GM19023 (cell line): ENCODE data around the gene ANKRA2.
"Not testable (repeated sequence)": the region's sequence is repeated elsewhere in the genome, so short reads cannot be mapped to it uniquely, and the experiment has no call there.

Source experiments
- ATAC-seq: cut with Tn5 transposase; IDR thresholded peaks from one replicate; pipeline ENCODE4 v1.9.1; 2021; ENCODE audit warnings: mild to moderate bottlenecking, moderate library complexity; ENCODE audit not compliant: unreplicated experiment

ANKRA2 gene

DNA sequence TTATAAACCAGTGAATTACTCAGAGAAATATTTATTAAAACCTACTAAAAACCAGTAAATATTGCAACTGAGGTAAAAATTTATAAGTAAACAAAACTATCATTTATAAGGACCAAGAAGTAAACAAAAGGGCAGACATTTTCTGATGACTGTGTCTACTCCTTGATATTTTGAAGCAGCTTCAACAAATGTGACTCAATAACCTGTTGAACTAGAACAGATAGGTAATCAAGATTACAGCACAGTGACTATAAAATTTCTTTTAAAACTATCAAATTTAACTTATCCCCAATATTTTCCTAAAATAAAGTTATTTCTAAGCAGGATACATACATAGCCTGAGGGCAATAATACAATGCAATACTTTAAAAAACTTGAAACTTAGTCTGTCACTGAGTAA, 12.8 kb downstream of the ANKRA2 start:
- no peak for ATAC-seq

DNA sequence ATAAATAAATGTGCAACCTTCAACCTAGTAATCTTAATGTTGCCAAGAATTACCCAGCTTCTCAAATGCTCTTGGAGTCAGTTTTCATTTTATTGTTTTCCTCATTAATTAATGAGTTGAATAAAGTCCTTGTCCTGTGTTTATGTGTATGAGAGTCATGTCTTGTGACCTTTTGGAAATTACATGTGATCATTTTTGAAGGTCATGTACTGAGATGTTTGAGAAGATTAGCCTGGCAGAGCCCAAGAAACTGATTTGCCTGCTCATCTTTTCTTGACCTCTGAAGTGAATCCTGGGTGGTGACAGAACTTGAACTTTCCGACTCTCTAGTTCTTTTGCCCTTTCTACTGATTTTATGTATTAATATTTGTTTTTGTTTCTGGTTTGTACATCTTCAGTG, 15.4 kb downstream of the ANKRA2 start:
- no peak for ATAC-seq

GRCh38 chr5:73545403-73545779, 20.0 kb downstream of the ANKRA2 start:
- no peak for ATAC-seq

- no peak for ATAC-seq
Observed at GRCh38 chr5:73544429-73545402, 20.7 kb downstream of the ANKRA2 start.

DNA sequence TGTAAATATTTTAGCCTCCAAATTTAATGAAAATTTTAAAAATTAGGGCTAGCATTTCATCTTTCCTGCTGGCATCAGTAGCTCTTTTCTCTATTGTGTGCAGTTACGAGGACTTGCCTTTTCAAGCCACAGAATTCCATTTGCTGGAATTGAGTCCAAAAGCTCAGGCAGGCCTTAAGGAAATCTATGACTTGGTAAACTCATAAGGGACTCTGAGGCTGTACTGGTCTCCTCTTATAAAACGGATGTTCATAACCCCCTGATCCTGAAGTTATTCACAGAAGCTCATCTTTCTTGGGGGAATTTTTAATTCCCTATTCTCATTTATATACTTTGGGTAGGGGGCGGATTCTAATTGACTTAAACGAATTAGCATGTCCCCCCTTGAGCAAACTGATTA, 23.4 kb downstream of the ANKRA2 start:
- no peak for ATAC-seq

GRCh38 chr5:73540192-73540591, 25.2 kb downstream of the ANKRA2 start:
- no peak for ATAC-seq

DNA sequence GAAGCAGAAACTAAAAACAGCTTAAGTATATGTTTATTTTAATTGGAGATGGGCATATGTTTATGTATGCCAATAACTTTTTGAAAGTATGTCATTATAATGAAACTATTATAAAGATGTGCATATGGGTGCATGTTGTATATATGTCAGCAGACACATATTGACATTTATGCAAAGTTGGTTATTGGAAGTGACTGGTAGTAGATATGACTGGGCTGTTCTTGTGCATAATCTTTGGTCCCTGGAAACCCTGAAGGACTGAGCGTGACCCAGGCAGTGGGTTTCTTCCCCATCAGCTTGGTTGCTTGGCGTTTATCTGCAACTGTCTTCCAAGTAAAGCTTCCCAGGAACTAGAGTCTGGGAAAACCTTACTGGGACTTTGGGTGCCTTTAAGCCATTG, 25.7 kb downstream of the ANKRA2 start:
- no peak for ATAC-seq

- no peak for ATAC-seq
Observed at GRCh38 chr5:73534971-73535370, 30.5 kb downstream of the ANKRA2 start.

DNA sequence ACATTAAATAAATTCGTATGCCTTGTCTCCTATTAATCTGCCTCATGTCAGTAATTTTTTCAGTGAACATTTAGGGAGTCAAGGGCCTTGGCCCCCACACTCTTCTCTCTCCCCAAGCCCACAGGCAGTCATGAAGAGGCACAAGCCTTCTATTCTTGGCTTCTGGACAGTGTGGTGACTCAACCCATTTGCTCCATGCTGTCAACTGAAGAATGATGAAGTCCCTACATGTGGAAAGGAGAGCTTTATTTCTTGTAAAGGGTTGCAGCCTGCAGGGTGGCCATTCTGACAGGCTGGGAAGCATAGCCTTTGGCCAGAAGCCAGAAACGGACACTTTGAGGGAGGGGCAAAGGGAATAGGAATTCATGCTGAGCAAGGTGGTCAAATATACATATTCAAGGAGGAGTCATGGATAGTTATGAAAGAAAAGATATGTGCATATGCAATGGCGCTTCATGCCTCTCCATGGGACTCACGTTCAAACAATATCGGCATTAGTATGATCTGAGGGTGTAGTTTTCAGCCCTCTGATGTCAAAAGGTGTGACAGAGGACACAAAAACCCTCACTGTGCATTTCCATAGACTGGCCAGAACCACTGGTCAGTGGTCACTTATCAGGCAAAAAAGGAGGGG, 31.3 kb downstream of the ANKRA2 start:
- ATAC-seq, result no peak

DNA sequence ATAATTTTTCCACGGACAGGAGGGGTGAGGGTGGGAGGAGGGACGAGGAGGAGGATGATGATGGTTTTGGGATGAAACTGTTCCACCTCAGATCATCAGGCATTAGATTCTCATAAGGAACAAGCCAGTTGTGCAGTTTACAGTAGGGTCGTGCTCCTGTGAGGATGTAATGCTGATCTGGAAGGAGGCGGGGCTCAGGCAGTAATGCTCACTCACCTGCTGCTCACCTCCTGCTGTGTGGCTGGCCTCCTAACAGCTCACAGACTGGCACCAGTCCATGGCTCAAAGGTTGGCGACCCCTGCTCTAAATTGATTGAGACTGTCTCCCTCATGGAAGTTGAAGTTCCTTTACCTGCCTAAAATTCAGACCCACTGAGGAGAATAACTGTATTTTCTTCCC, 33.2 kb downstream of the ANKRA2 start:
- ATAC-seq, result no peak

DNA sequence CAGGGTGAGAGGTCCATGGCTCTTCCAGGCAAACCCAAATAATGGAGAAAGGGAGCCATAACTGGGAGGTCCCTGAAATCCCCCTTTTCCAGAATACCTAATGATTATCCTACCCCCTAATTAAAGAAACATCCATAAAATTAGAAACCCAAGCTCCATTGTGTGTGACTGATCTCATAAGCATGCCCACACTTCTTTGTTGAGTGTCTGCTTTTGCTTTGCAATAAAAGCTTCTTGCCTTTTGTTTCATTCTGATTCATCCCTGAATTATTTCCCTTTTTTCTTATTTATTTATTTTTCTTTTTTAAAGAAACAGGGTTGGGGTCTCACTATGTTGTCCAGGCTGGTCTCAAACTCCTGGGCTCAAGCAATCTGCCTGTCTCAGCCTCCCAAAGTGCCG, 34.1 kb downstream of the ANKRA2 start:
- no peak for ATAC-seq

- ATAC-seq, result no peak
Observed at GRCh38 chr5:73529081-73529480, 36.4 kb downstream of the ANKRA2 start.

DNA sequence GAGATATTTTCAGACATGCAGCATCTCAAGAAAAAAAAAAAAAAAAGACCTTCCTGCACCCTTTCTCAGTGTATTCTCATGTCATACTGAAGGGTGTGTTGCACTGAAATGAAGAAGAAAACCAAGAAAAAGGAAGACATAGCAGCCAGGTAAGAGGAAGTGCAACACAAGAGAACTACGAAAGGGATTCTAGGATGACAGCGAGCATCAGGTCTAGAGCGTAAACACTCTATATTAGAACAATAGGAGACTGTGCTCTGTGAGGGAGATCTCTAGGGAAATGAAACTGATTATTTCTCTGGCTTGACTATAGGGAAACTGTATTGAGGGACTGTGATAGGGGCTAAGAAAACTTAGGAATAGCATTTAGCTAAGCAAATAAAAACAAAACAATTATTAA, 37.2 kb downstream of the ANKRA2 start:
- ATAC-seq, result no peak

DNA sequence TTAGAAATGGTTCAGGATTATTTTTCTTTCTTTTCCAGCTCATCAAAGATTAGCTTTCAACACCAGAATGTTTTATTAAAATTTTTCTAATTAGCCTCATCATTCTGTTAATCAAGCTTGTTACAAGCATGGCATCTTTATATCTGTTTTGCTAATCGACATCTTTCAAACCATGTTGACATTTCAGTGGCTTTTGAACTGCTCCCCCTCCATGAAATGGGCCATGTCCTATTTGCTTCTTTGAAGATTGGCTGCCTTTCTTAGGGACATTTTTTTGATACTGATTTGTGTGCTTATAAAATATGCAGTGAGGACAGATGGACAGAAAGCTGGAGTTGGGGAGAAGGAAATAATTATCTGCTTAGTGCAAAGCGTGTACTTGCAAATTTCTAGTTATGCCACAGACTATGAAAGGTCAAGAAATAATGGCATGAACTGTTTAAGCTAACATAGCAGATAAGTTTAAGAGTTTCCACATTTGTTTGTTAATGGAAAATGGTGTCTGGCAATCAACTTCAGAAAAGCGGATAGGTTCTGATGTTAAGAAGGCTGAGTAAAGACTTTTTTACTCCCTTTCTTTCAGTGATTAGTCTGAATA, 39.7 kb downstream of the ANKRA2 start:
- no peak for ATAC-seq

DNA sequence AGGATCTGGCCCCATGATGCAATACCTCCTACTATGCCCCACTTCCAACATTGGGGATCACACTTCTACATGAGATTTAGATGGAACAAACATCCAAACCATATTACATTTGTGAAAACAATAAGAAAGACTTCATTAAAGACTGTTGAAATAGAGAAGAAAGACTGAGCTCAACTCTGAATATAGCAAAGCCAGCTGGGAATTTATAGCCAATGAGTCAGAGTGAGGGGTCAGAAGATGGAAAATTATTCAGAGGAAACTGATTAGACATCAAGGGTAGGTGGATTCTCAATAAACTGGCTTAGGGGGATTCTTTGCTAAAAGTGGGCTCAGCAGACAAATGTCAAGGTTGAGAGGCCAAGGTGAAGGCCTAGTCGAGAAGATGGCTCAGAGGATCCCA, 41.6 kb downstream of the ANKRA2 start:
- ATAC-seq, result no peak

DNA sequence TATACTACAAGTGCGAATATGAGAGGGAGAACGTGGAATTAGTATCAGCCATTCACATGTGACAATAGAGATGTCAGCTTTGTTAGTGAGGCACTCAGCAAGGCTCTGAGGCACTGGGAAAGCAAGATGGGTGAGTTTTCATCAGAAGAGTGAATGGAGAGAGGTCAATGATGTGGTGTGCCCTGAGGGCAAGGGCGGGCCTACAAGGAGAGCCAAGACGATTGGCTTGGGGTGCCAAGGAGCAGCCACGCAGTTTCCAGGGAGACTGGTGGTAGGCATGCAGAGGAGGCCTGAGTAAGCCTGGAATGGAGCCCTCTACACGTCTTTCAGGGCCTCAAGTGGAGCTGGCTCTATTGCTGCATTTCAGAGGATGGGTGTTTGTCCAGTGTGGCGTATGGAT, 42.5 kb downstream of the ANKRA2 start:
- no peak for ATAC-seq

GRCh38 chr5:73519531-73520283, 45.7 kb downstream of the ANKRA2 start:
- peak; percentile 98 for ATAC-seq

GRCh38 chr5:73515232-73515631, 50.2 kb downstream of the ANKRA2 start:
- no peak for ATAC-seq

GRCh38 chr5:73514418-73514817, 51.0 kb downstream of the ANKRA2 start:
- no peak for ATAC-seq

- no peak for ATAC-seq
Observed at GRCh38 chr5:73513996-73514395, 51.4 kb downstream of the ANKRA2 start.

DNA sequence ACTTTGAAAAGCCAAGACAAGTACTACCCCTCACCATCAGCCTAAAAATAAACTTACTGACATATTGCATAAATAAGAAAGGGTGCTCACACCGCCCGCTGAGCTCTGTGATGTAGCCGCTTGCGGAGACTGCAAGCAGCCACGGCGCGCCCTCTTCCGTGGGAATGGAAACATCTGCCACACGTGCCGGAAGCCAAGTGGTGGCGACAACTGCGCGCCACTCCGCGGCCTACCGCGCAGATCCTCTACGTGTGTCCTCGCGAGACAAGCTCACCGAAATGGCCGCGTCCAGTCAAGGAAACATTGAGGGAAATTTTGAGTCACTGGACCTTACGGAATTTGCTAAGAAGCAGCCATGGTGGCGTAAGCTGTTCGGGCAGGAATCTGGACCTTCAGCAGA, 56.9 kb downstream of the ANKRA2 start:
- ATAC-seq, result not testable (repeated sequence)
